Activated CD8-positive, alpha-beta T cell treated with anti-CD3 and anti-CD28 coated beads for 36 hours (primary cell): ENCODE data around the gene FMN1. TPM values are rescaled to one million over a fixed set of nuclear protein-coding genes. Genes with fewer than 3 reads are reported as not detected.

ENCODE experiments used
- ATAC-seq: fragments of 200-7000 bp; cut with Tn5 transposase; one replicate; pipeline ENCODE4 v1.10.0; 2021; ENCODE audit warnings: mild to moderate bottlenecking, moderate library complexity
- CTCF ChIA-PET: fragments of 350-600 bp; sonication (Branson Sonifier 250); formaldehyde crosslinking; loops from one replicate; lab custom pipeline; 2021; ENCODE audit warnings: antibody characterized with exemption; lab: Charles Lee
- POLR2A ChIA-PET: fragments of 350-600 bp; sonication (Branson Sonifier 250); formaldehyde crosslinking; loops from one replicate; lab custom pipeline; 2021; ENCODE audit warnings: antibody characterized with exemption; lab: Charles Lee
- DNase-seq: peaks from one replicate; pipeline ENCODE4 v3.0.0-alpha.2; 2020
- H3K27ac Mint-ChIP-seq: one replicate; pipeline ENCODE4 v1.8.0; 2021; ENCODE audit warnings: mild to moderate bottlenecking, mixed read lengths
- H3K27me3 Mint-ChIP-seq: one replicate; pipeline ENCODE4 v1.8.0; 2021; ENCODE audit warnings: mixed read lengths
- H3K36me3 Mint-ChIP-seq: one replicate; pipeline ENCODE4 v1.8.0; 2021; ENCODE audit warnings: low read depth, mixed read lengths
- H3K4me1 Mint-ChIP-seq: one replicate; pipeline ENCODE4 v1.8.0; 2021; ENCODE audit warnings: low read depth, mixed read lengths
- H3K4me3 Mint-ChIP-seq: one replicate; pipeline ENCODE4 v1.8.0; 2021; ENCODE audit warnings: mild to moderate bottlenecking, moderate library complexity, mixed read lengths
- H3K9me3 Mint-ChIP-seq: one replicate; pipeline ENCODE4 v1.8.0; 2021; ENCODE audit warnings: mixed read lengths
- CTCF ChIP-seq: fragments of 200-600 bp; IDR thresholded peaks from one replicate; pipeline ENCODE4 v1.8.0; 2022; ENCODE audit warnings: antibody characterized with exemption, mild to moderate bottlenecking
- intact Hi-C: fragments of 100-400 bp; cut with micrococcal nuclease; formaldehyde crosslinking; loops from one replicate; pipeline ENCODE4 v1.10.0; 2022
- total RNA-seq, 2 experiments: library from RNA; stranded (reverse); gene quantifications; one replicate each; pipeline ENCODE4 v1.2.3, GENCODE V29; 2021

FMN1 gene
- total RNA-seq, 2 experiments from 2014 or later = 0.07 TPM; not detected in 1

- intact Hi-C loops = no loop called here
- Mint-ChIP-seq H3K27ac (no peak overlapping the region), H3K4me3 (no peak overlapping the region), H3K9me3 (no peaks in the 10 kb centered on the region), H3K36me3 (no peaks in the 10 kb centered on the region), H3K4me1 (no peaks in the 10 kb centered on the region), H3K27me3 (no peaks in the 10 kb centered on the region)
- ChIA-PET CTCF (no interaction called here), POLR2A (no interaction called here)
- TF ChIP-seq CTCF = no peak
- ATAC-seq (no peak), DNase-seq (no peak)
Observed at GRCh38 chr15:33059184-33059583, 135.3 kb downstream of the FMN1 start.

- Mint-ChIP-seq H3K4me1 (no peaks in the 10 kb centered on the region), H3K4me3 (no peak overlapping the region), H3K36me3 (no peaks in the 10 kb centered on the region), H3K27me3 (no peaks in the 10 kb centered on the region), H3K27ac (no peak overlapping the region), H3K9me3 (no peaks in the 10 kb centered on the region)
- no peak for DNase-seq
- ATAC-seq = no peak
- TF ChIP-seq CTCF = no peak
- ChIA-PET POLR2A (no interaction called here), CTCF (no interaction called here)
- intact Hi-C loops = no loop called here
Observed at GRCh38 chr15:33057845-33058244, 136.7 kb downstream of the FMN1 start.

- Mint-ChIP-seq H3K36me3 (no peaks in the 10 kb centered on the region), H3K9me3 (no peaks in the 10 kb centered on the region), H3K27ac (no peak overlapping the region), H3K27me3 (no peaks in the 10 kb centered on the region), H3K4me3 (no peak overlapping the region), H3K4me1 (no peaks in the 10 kb centered on the region)
- POLR2A ChIA-PET = no interaction called here
- TF ChIP-seq CTCF = no peak
- intact Hi-C loops = no loop called here
- CTCF ChIA-PET = interaction anchor here (1.0 to 1.5 kb wide), 2 partner anchors 30 to 76 kb away, joined by 3 to 4 read pairs; no protein-coding TSS in a partner anchor
- DNase-seq = no peak
- no peak for ATAC-seq
Observed at GRCh38 chr15:33055962-33056361, 138.6 kb downstream of the FMN1 start.

- intact Hi-C loops = no loop called here
- CTCF ChIA-PET = no interaction called here
- H3K4me1 Mint-ChIP-seq = peaks cover 4% of the 10 kb centered on the region
Observed at GRCh38 chr15:33051528-33051927, 143.0 kb downstream of the FMN1 start.

GRCh38 chr15:33048255-33048654, 146.3 kb downstream of the FMN1 start:
- Mint-ChIP-seq H3K36me3 (no peaks in the 10 kb centered on the region), H3K27ac (no peak overlapping the region), H3K9me3 (peaks cover 6% of the 10 kb centered on the region), H3K27me3 (no peaks in the 10 kb centered on the region), H3K4me1 (peaks cover 4% of the 10 kb centered on the region), H3K4me3 (no peak overlapping the region)
- TF ChIP-seq CTCF = no peak
- ATAC-seq (no peak), DNase-seq (no peak)
- intact Hi-C loops = no loop called here
- POLR2A ChIA-PET = no interaction called here
- CTCF ChIA-PET = no interaction called here

More at GRCh38 chr15:33051528-33051927, 143.0 kb downstream of the FMN1 start:
- ATAC-seq (no peak), DNase-seq (no peak)
- peaks cover 5% of the 10 kb centered on the region for H3K9me3 Mint-ChIP-seq
- POLR2A ChIA-PET = no interaction called here
- no peak overlapping the region for H3K4me3 Mint-ChIP-seq
- no peaks in the 10 kb centered on the region for H3K36me3 Mint-ChIP-seq
- no peak overlapping the region for H3K27ac Mint-ChIP-seq
- no peaks in the 10 kb centered on the region for H3K27me3 Mint-ChIP-seq
- TF ChIP-seq CTCF = no peak
